NCI-H1105 (cell line): ENCODE data around the gene ARHGEF10L.
A peak's percentile ranks its signal among the peaks of the same experiment; 100 is the strongest.

ENCODE experiments used
- DNase-seq: peaks from one replicate; lab custom pipeline; 2025; lab: John Stamatoyannopoulos, UW

Gene ARHGEF10L

GRCh38 chr1:17591814-17592430, 52.4 kb downstream of the ARHGEF10L start:
- DNase-seq = no peak

GRCh38 chr1:17594026-17594425, 54.5 kb downstream of the ARHGEF10L start:
- no peak for DNase-seq

- DNase-seq = no peak
These were observed 55.4 kb downstream of the ARHGEF10L start for GRCh38 chr1:17594690-17595601.

GRCh38 chr1:17595602-17595925, 56.1 kb downstream of the ARHGEF10L start:
- DNase-seq = no peak

GRCh38 chr1:17596186-17596585, 56.7 kb downstream of the ARHGEF10L start:
- DNase-seq = no peak

GRCh38 chr1:17596651-17597509, 57.4 kb downstream of the ARHGEF10L start:
- DNase-seq = peak; percentile 87

GRCh38 chr1:17597651-17598050, 58.2 kb downstream of the ARHGEF10L start:
- DNase-seq = no peak

GRCh38 chr1:17598251-17598650, 58.8 kb downstream of the ARHGEF10L start:
- no peak for DNase-seq

- no peak for DNase-seq
These were observed 59.9 kb downstream of the ARHGEF10L start for GRCh38 chr1:17599291-17599953.

GRCh38 chr1:17599954-17600300, 60.4 kb downstream of the ARHGEF10L start:
- DNase-seq = no peak

GRCh38 chr1:17600321-17600720, 60.8 kb downstream of the ARHGEF10L start:
- no peak for DNase-seq

- no peak for DNase-seq
These were observed 62.3 kb downstream of the ARHGEF10L start for GRCh38 chr1:17601643-17602382.

GRCh38 chr1:17603091-17603841, 63.8 kb downstream of the ARHGEF10L start:
- DNase-seq = peak; percentile 47

- peak; percentile 23 for DNase-seq
These were observed 66.3 kb downstream of the ARHGEF10L start for GRCh38 chr1:17605582-17606344.

GRCh38 chr1:17606826-17607440, 67.4 kb downstream of the ARHGEF10L start:
- peak; percentile 18 for DNase-seq

- no peak for DNase-seq
These were observed 68.4 kb downstream of the ARHGEF10L start for GRCh38 chr1:17607644-17608581.

GRCh38 chr1:17609529-17609928, 70.0 kb downstream of the ARHGEF10L start:
- no peak for DNase-seq

GRCh38 chr1:17610085-17610484, 70.6 kb downstream of the ARHGEF10L start:
- no peak for DNase-seq
